Gastroesophageal sphincter (tissue), 3 donors: ENCODE measurements around the gene AP2B1.

Experiments used
- EP300 ChIP-seq: sonication (generic); formaldehyde crosslinking; IDR thresholded peaks from one replicate; pipeline ENCODE4 v1.6.1; 2017; ENCODE audit warnings: antibody characterized with exemption, mild to moderate bottlenecking
- POLR2A ChIP-seq, 2 donors: fragments of 450-650 bp; IDR thresholded peaks; one replicate each; pipeline ENCODE4 v1.6.1; 2017; ENCODE audit warnings: antibody characterized with exemption in 2 of 2, mild to moderate bottlenecking in 2 of 2, moderate library complexity in 1 of 2
- POLR2AphosphoS5 ChIP-seq: sonication (generic); formaldehyde crosslinking; IDR thresholded peaks from one replicate; pipeline ENCODE4 v1.6.1; 2017; ENCODE audit warnings: antibody characterized with exemption
- TF ChIP-seq, protein P1 (sequence below), 4 experiments: fragments of 200-600 bp in 2 of 4; fragments of 450-650 bp in 2 of 4; sonication (generic) in 1 of 4; IDR thresholded peaks; one replicate each; pipeline ENCODE4 v1.5.1; 2017 to 2019; ENCODE audit warnings: antibody characterized with exemption in 4 of 4, mild to moderate bottlenecking in 2 of 4, moderate library complexity in 2 of 4

DNA sequence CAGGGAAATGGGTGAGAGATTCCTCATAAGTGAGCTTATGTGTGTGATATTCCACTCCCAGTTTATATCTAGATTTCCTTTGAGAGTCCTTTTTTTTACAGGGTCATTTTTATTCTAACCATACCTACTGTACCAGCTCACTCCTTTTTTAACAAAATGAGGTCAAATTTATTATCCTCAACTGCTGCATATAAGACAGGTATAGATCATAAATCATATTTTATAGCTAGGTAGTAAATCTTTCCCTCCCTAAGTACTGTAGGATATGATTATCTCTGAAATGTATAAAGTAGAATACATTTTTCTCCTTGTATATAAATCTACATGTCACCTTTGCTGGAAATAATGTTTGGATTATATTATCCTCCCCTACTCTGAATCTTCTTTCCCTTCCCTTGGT lies 31.5 kb downstream of the AP2B1 start:
- TF ChIP-seq, protein P1, sequence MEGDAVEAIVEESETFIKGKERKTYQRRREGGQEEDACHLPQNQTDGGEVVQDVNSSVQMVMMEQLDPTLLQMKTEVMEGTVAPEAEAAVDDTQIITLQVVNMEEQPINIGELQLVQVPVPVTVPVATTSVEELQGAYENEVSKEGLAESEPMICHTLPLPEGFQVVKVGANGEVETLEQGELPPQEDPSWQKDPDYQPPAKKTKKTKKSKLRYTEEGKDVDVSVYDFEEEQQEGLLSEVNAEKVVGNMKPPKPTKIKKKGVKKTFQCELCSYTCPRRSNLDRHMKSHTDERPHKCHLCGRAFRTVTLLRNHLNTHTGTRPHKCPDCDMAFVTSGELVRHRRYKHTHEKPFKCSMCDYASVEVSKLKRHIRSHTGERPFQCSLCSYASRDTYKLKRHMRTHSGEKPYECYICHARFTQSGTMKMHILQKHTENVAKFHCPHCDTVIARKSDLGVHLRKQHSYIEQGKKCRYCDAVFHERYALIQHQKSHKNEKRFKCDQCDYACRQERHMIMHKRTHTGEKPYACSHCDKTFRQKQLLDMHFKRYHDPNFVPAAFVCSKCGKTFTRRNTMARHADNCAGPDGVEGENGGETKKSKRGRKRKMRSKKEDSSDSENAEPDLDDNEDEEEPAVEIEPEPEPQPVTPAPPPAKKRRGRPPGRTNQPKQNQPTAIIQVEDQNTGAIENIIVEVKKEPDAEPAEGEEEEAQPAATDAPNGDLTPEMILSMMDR (IDR thresholded peaks at IDR 0.05) = no peak
- TF ChIP-seq POLR2AphosphoS5 (no peak), POLR2A (IDR thresholded peaks at IDR 0.05) (no peak), EP300 (no peak)
